GM18508 (cell line): ENCODE measurements around the gene TBPL2.
"Not testable (repeated sequence)": the region's sequence is repeated elsewhere in the genome, so short reads cannot be mapped to it uniquely, and the experiment has no call there.

Experiments
- ATAC-seq: cut with Tn5 transposase; IDR thresholded peaks from one replicate; pipeline ENCODE4 v1.9.1; 2021; ENCODE audit warnings: moderate number of reproducible peaks; ENCODE audit not compliant: insufficient read depth, unreplicated experiment

The TBPL2 gene

DNA sequence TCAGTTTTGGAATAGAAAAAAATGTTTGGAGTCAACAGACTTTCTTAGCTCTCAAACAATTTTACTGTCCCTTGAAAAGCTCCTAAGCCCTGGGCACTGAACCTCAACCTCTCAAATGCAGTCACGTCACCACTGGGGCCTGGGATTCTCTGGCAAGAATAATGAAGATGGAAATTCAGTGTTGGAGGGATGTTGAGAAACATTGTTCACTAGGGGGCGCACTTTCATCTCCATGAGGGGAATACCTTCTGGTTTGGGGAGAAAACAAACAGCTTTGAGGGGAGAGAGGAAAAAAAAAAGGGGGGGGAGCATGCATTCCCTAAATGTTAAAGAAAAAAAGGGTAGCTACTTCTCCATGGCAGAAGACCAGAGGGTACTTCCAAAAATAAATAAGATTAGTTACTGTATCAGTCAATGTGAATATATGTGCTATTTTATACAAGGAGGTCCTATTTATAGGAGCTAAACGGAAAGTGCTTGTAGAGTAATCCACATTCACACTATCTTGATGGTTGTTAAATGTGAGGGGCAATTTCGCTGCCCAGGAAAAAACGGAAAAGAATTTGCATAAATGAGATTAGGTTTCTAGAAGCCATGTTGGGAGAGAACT, 5.8 kb upstream of the TBPL2 start:
- ATAC-seq, result no peak

GRCh38 chr14:55441286-55441685, 870 bp upstream of the TBPL2 start:
- ATAC-seq, result no peak

- ATAC-seq, result no peak
These were observed 2.2 kb downstream of the TBPL2 start for GRCh38 chr14:55438066-55438683.

DNA sequence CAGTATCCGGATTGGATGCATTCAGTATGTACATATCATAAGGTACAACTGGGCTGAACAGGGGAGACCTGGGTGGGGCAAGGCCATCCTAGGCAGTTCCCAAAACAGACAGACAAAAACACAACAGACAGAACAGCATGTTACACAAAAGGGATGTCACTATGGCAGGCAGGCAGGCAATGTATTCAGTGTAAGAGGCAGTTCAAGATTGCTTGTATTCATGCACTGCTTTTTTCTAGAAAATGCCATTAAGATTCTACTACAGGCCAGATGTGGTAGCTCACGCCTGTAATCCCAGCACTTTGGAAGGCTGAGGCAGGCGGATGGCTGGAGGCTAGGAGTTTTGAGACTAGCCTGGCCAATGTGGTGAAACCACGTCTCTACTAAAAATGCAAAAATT, 3.5 kb downstream of the TBPL2 start:
- no peak for ATAC-seq

DNA sequence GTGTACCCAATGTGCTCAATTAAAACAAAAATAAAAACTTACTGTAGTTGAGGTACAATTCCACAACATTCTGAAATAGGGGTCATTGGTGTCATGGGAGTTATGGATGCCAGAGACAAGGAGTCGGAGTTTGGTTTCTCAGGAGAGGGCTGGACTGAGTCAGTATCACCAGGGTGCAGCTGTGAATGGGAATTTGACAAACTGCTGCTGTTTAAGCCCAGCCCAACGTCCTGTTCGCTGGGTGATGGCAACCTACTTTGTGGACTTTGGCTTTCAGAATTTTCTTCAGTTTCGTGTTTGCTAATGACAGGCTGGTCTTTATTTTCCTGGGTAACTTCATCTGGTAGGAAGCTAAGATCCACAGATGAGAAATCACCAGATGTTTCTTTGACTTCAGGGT, 3.9 kb downstream of the TBPL2 start:
- no peak for ATAC-seq

DNA sequence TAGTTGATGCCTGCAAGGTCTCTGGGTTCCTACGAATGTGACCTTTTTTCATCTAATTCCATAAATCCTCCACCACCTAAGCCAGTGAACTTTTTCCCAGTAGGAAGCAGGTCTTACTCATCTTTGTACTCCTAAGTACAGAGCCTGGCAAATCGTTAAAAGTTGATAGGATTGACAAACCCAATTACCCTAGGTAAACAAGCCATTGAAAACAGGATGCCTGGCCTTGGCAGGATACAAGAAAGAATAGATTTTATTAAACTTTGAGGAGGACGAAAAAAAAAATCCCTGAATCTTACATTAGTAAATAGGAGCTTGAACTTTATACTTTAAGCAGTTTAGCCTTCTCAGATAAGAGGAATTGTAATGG, 5.6 kb downstream of the TBPL2 start:
- no peak for ATAC-seq

GRCh38 chr14:55433880-55434804, 6.3 kb downstream of the TBPL2 start:
- ATAC-seq, result no peak

DNA sequence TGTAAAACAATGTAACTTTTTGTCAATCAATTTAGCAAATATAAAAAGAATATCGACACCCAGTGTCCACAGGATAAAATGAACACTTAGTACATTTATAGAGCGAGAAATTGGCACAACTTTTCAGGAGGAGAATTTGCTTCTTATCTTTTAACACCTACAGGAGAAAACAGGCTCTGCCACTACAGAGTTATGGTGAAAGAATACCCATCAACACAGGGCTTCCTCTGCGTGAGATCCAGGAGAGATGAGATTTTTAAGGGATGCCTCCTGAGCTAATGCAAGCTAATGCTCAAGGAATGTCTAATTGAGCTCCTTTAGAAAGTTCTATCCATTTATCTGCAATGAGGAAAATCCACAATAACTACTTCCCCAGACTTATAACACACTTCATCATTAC, 7.8 kb downstream of the TBPL2 start:
- no peak for ATAC-seq

GRCh38 chr14:55430024-55430690, 10.3 kb downstream of the TBPL2 start:
- no peak for ATAC-seq

DNA sequence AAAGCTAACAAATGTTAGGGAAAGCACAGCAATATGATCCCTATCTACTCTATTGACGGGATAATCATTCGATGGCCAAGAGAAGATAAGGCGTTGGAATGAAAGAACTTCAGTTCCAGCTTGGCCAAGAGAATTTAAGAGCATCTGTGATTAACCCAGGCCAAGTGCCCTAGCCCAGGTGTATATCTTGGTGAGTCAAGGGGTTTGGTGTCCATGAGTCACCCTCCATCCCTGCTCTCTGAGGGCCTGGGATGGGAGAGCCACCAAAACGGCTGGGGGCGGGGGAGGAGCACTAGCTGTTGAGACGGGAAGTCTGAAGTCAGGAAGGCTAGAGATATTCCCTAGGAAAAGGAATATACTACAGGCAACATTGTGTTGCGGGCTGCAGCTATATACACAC, 13.0 kb downstream of the TBPL2 start:
- no peak for ATAC-seq

GRCh38 chr14:55426891-55427290, 13.5 kb downstream of the TBPL2 start:
- no peak for ATAC-seq

DNA sequence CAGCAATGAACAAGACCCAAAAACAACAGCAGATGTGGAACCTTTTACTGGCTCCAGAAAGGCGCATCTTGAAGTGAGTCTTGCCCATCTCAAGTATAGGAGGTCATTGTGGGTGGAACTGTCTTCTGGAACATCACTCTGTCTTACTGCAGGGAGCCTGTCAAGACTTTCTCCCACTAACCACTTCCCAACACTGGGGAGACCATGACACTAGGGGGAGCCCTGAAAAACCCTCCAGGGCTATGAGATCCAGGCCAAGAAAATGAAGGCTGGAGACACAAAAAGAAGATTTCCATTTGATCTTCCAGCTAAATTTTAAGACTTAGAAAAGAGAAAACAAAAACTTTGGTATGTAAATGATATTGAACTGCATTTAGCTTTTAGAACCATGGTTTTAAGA, 15.3 kb downstream of the TBPL2 start:
- no peak for ATAC-seq

- no peak for ATAC-seq
These were observed 16.4 kb downstream of the TBPL2 start for GRCh38 chr14:55423969-55424368.

DNA sequence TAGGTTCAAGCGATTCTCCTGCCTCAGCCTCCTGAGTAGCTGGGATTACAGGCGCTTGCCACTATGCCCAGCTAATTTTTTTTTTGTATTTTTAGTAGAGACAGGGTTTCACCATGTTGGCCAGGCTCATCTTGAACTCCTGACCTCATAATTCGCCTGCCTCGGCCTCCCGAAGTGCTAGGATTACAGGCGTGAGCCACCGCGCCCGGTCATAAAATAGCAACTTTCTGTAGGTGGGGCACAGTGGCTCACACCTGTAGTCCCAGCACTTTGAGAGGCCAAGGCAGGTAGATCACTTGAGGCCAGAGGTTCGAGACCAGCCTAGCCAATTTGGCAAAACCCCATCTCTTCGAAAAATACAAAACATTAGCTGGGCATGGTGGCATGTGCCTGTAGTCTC, 18.1 kb downstream of the TBPL2 start:
- not testable (repeated sequence) for ATAC-seq

DNA sequence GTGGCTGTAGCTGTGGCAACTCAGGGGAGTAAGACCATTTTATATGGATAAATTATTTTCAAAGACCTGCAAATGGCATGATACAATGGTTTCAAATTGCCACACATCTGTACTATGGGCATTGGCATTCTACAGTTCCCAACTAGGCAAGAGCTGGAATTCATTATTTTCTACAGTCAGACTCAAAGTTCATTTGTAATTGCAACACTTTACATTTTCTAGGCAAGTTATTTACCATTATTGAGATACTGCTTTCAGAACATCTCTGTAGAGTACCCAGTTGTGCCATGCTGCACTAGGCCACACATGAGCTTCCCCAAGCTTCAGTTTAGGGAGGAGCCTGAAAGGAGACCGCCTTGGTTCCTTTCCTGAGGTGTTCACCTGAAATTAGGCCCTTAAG, 20.8 kb downstream of the TBPL2 start:
- no peak for ATAC-seq

DNA sequence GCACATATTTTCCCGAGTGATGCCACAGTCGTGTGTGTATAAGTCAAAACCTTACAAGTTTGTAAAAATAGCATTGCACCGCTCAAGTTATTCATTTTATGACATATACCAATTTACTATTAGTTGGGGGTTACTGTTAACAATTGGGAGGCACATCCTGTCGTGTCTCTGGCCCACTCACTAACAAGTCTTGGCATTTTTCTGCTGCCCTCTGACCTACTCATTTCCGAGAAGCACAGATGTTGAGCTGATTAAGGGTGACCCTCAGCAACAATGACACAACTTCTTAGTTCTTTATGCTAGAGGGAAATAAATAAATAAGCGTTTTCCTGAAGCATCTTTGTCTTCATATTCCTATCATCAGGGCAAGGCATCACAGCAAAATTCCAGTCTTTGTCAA, 22.0 kb downstream of the TBPL2 start:
- no peak for ATAC-seq

- ATAC-seq, result no peak
These were observed 22.5 kb downstream of the TBPL2 start for GRCh38 chr14:55417955-55418354.

GRCh38 chr14:55416866-55417265, 23.6 kb downstream of the TBPL2 start:
- no peak for ATAC-seq

DNA sequence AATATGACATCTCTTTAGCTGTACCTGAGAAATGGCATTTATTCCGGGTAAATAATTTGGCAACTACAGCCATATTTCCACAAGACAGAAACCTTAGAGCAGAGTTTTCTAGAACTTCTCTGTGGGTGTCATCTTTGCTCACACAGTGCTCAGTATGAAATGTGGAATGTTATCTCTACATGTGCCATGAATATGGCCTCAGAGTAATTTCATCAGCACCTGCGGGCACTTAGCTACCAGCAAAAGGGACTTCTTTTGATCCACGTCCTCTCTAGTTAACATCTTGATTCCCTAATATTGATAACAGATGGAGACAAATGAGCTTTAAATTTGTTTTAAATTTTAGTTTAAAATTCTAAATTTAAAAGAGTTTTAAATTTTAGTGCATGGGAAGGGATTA, 25.9 kb downstream of the TBPL2 start:
- ATAC-seq, result no peak

DNA sequence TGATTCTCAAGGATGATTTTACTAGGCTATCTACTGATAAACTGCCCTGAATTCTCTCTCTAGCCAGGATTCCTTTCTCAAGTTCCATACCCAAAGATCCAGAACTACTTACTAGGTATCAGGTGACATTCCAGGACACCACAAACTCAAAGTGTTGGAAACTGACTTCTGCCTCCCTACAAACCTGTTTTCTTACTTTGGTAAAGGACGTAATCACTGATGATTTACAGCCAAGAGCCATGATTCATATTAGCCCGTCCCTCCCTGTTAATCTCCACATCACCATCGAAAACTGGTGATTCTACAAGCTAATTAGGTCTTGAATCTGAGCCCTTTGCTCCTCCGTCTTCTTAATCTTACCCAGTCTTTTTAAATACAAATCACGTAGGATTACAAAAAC, 27.7 kb downstream of the TBPL2 start:
- ATAC-seq, result no peak
